ENCODE results near the gene BABAM2.

- TF ChIP-seq POLR2A (IDR thresholded peaks at IDR 0.05) (no peak), CTCF (IDR thresholded peaks at IDR 0.05) (no peak), EP300 (IDR thresholded peaks at IDR 0.05) (no peak)
Observed at GRCh38 chr2:27972311-27972710, 81.8 kb downstream of the BABAM2 start.
